ENCODE measurements around the gene NRXN3.

DNA sequence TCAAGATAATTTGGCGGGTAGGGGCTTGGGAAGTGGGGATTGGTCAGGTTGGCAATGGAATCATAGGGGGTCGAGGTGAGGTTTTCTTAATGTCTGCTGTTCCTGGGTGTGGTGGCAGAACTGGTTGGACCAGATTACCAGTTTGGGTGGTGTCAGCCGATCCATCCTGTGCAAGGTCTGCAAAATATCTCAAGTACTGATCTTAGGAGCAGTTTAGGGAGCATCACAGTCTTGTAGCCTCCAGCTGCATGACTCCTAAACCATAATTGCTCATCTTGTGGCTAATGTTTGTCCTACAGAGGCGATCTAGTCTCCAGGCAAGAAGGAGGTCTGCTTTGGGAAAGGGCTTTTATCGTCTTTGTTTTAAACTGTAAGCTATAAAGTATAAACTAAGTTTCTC is 1172.8 kb downstream of the NRXN3 start:
- TF ChIP-seq RXRA (IDR thresholded peaks at IDR 0.05): no peak
- TF ChIP-seq, protein P1, sequence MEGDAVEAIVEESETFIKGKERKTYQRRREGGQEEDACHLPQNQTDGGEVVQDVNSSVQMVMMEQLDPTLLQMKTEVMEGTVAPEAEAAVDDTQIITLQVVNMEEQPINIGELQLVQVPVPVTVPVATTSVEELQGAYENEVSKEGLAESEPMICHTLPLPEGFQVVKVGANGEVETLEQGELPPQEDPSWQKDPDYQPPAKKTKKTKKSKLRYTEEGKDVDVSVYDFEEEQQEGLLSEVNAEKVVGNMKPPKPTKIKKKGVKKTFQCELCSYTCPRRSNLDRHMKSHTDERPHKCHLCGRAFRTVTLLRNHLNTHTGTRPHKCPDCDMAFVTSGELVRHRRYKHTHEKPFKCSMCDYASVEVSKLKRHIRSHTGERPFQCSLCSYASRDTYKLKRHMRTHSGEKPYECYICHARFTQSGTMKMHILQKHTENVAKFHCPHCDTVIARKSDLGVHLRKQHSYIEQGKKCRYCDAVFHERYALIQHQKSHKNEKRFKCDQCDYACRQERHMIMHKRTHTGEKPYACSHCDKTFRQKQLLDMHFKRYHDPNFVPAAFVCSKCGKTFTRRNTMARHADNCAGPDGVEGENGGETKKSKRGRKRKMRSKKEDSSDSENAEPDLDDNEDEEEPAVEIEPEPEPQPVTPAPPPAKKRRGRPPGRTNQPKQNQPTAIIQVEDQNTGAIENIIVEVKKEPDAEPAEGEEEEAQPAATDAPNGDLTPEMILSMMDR (IDR thresholded peaks at IDR 0.05; ENCODE audit: low read depth, low read length, missing input control): no peak
- TF ChIP-seq, protein P2, sequence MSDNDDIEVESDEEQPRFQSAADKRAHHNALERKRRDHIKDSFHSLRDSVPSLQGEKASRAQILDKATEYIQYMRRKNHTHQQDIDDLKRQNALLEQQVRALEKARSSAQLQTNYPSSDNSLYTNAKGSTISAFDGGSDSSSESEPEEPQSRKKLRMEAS (IDR thresholded peaks at IDR 0.05): no peak
